ENCODE data around the gene TMEM51.

The TMEM51 gene

DNA sequence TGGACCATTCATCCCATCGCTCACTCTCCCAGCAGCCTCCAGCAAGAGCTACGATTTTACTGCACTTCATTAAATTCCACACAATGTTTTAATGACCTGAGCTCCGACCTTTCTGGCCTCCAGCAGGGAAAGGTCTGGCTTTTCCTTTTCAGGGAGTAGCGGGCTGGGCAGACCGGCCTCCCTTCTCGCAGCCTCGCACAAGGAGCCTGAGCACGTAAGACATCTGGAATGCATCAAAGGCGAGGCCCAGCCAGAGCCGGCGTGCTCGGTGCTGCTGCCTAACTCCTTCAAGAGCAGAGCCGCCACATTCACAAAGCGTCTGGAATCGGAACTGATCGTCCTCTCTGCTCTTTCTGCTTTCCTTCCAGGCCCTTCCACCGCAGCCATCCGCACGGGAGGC, 61.0 kb downstream of the TMEM51 start:
- Histone ChIP-seq H4K5ac (ENCODE audit: low read length) (no peak overlapping the region), H2BK5ac (ENCODE audit: low read length) (no peak overlapping the region), H3K4me3 (ENCODE audit: low read length) (no peak overlapping the region), H2BK120ac (ENCODE audit: low read depth, low read length) (no peak overlapping the region), H3K4me2 (ENCODE audit: low read length) (no peak overlapping the region), H3K9ac (ENCODE audit: low read length) (no peak overlapping the region), H3K79me2 (ENCODE audit: control insufficient read depth, insufficient read depth, low read length) (no peaks in the 10 kb centered on the region), H3K18ac (ENCODE audit: low read length) (no peak overlapping the region), H3K4me1 (ENCODE audit: control insufficient read depth, low read depth, low read length) (no peaks in the 10 kb centered on the region), H3K23ac (ENCODE audit: low read length) (no peak overlapping the region), H2AK5ac (ENCODE audit: low read length) (no peak overlapping the region), H3K36me3 (ENCODE audit: control insufficient read depth, insufficient read depth, low read length) (no peaks in the 10 kb centered on the region), H3K27ac (ENCODE audit: low read depth, low read length) (peak overlapping the region; percentile 25), H3K56ac (ENCODE audit: low read length) (no peak overlapping the region), H4K8ac (ENCODE audit: low read depth, low read length) (no peak overlapping the region), H2BK15ac (replicated peaks; ENCODE audit: low read depth) (no peak overlapping the region), H3K4ac (ENCODE audit: low read depth, low read length) (no peak overlapping the region), H3K79me1 (ENCODE audit: low read length) (no peaks in the 10 kb centered on the region), H3K27me3 (ENCODE audit: insufficient read depth, low read length, poor library complexity) (no peaks in the 10 kb centered on the region)
- no CpG with 5 or more reads among the region's 19 CpGs for WGBS (ENCODE audit: extremely low coverage, insufficient coverage, low lambda C conversion rate)
- no peak for DNase-seq

- no peak for DNase-seq
- H3K23ac ChIP-seq (ENCODE audit: low read length), result no peak overlapping the region
- no peak overlapping the region for H2BK120ac ChIP-seq (ENCODE audit: low read depth, low read length)
- H3K27me3 ChIP-seq (ENCODE audit: insufficient read depth, low read length, poor library complexity), result no peaks in the 10 kb centered on the region
- H3K27ac ChIP-seq (ENCODE audit: low read depth, low read length), result peak overlapping the region; percentile 25
- H3K79me1 ChIP-seq (ENCODE audit: low read length), result no peaks in the 10 kb centered on the region
- no CpG with 5 or more reads among the region's 23 CpGs for WGBS (ENCODE audit: extremely low coverage, insufficient coverage, low lambda C conversion rate)
- H3K4me2 ChIP-seq (ENCODE audit: low read length), result no peak overlapping the region
- no peak overlapping the region for H2BK5ac ChIP-seq (ENCODE audit: low read length)
- H2AK5ac ChIP-seq (ENCODE audit: low read length), result no peak overlapping the region
- no peak overlapping the region for H4K5ac ChIP-seq (ENCODE audit: low read length)
- no peaks in the 10 kb centered on the region for H3K79me2 ChIP-seq (ENCODE audit: control insufficient read depth, insufficient read depth, low read length)
- H3K36me3 ChIP-seq (ENCODE audit: control insufficient read depth, insufficient read depth, low read length), result no peaks in the 10 kb centered on the region
- no peak overlapping the region for H3K4me3 ChIP-seq (ENCODE audit: low read length)
- H3K56ac ChIP-seq (ENCODE audit: low read length), result no peak overlapping the region
- no peak overlapping the region for H2BK15ac ChIP-seq (replicated peaks; ENCODE audit: low read depth)
- no peaks in the 10 kb centered on the region for H3K4me1 ChIP-seq (ENCODE audit: control insufficient read depth, low read depth, low read length)
- no peak overlapping the region for H3K4ac ChIP-seq (ENCODE audit: low read depth, low read length)
- H4K8ac ChIP-seq (ENCODE audit: low read depth, low read length), result no peak overlapping the region
- no peak overlapping the region for H3K9ac ChIP-seq (ENCODE audit: low read length)
- H3K18ac ChIP-seq (ENCODE audit: low read length), result no peak overlapping the region
Measured at GRCh38 chr1:15215116-15215515, 61.6 kb downstream of the TMEM51 start.

DNA sequence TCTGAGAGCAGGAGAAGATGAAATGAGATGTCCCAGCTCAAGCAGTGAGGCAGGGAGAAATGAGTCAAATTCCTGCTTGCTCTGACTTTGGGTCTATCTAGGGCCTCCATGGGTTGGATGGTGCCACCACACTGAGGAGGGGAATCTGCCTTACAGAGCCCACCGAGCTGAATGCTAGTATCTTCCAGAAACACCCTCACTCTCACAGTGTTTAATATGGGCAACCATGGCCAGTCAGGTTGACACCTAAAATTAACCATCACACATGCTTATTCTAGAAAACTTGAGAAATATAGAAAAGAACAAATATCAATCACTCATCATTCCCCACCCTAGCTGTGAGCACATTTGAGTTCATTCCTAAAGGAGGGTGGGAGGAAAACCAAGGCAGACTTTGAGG, 64.1 kb downstream of the TMEM51 start:
- Histone ChIP-seq H3K79me2 (ENCODE audit: control insufficient read depth, insufficient read depth, low read length) (no peaks in the 10 kb centered on the region), H3K56ac (ENCODE audit: low read length) (no peak overlapping the region), H4K5ac (ENCODE audit: low read length) (no peak overlapping the region), H3K4ac (ENCODE audit: low read depth, low read length) (no peak overlapping the region), H3K18ac (ENCODE audit: low read length) (no peak overlapping the region), H3K79me1 (ENCODE audit: low read length) (no peaks in the 10 kb centered on the region), H2BK15ac (replicated peaks; ENCODE audit: low read depth) (no peak overlapping the region), H3K27me3 (ENCODE audit: insufficient read depth, low read length, poor library complexity) (no peaks in the 10 kb centered on the region), H3K23ac (ENCODE audit: low read length) (no peak overlapping the region), H3K4me2 (ENCODE audit: low read length) (no peak overlapping the region), H2BK120ac (ENCODE audit: low read depth, low read length) (no peak overlapping the region), H3K27ac (ENCODE audit: low read depth, low read length) (no peak overlapping the region), H3K4me3 (ENCODE audit: low read length) (no peak overlapping the region), H3K4me1 (ENCODE audit: control insufficient read depth, low read depth, low read length) (no peaks in the 10 kb centered on the region), H3K9ac (ENCODE audit: low read length) (no peak overlapping the region), H4K8ac (ENCODE audit: low read depth, low read length) (no peak overlapping the region), H2AK5ac (ENCODE audit: low read length) (no peak overlapping the region), H3K36me3 (ENCODE audit: control insufficient read depth, insufficient read depth, low read length) (no peaks in the 10 kb centered on the region), H2BK5ac (ENCODE audit: low read length) (no peak overlapping the region)
- no CpG with 5 or more reads among the region's 1 CpG for WGBS (ENCODE audit: extremely low coverage, insufficient coverage, low lambda C conversion rate)
- DNase-seq, result no peak

GRCh38 chr1:15218287-15219279, 65.0 kb downstream of the TMEM51 start:
- Histone ChIP-seq H2BK15ac (replicated peaks; ENCODE audit: low read depth) (no peak overlapping the region), H3K23ac (ENCODE audit: low read length) (no peak overlapping the region), H4K5ac (ENCODE audit: low read length) (no peak overlapping the region), H3K56ac (ENCODE audit: low read length) (no peak overlapping the region), H2BK120ac (ENCODE audit: low read depth, low read length) (no peak overlapping the region), H3K36me3 (ENCODE audit: control insufficient read depth, insufficient read depth, low read length) (no peaks in the 10 kb centered on the region), H3K79me1 (ENCODE audit: low read length) (no peaks in the 10 kb centered on the region), H3K79me2 (ENCODE audit: control insufficient read depth, insufficient read depth, low read length) (no peaks in the 10 kb centered on the region), H2AK5ac (ENCODE audit: low read length) (no peak overlapping the region), H2BK5ac (ENCODE audit: low read length) (no peak overlapping the region), H3K9ac (ENCODE audit: low read length) (no peak overlapping the region), H3K4ac (ENCODE audit: low read depth, low read length) (no peak overlapping the region), H3K18ac (ENCODE audit: low read length) (no peak overlapping the region), H3K4me3 (ENCODE audit: low read length) (no peak overlapping the region), H3K4me2 (ENCODE audit: low read length) (no peak overlapping the region), H3K27me3 (ENCODE audit: insufficient read depth, low read length, poor library complexity) (no peaks in the 10 kb centered on the region), H3K4me1 (ENCODE audit: control insufficient read depth, low read depth, low read length) (no peaks in the 10 kb centered on the region), H4K8ac (ENCODE audit: low read depth, low read length) (no peak overlapping the region), H3K27ac (ENCODE audit: low read depth, low read length) (no peak overlapping the region)
- peak; percentile 41 for DNase-seq
- no CpG with 5 or more reads among the region's 6 CpGs for WGBS (ENCODE audit: extremely low coverage, insufficient coverage, low lambda C conversion rate)

GRCh38 chr1:15219280-15220023, 65.9 kb downstream of the TMEM51 start:
- no peaks in the 10 kb centered on the region for H3K4me1 ChIP-seq (ENCODE audit: control insufficient read depth, low read depth, low read length)
- no CpG with 5 or more reads among the region's 22 CpGs for WGBS (ENCODE audit: extremely low coverage, insufficient coverage, low lambda C conversion rate)
- H3K18ac ChIP-seq (ENCODE audit: low read length), result no peak overlapping the region
- no peaks in the 10 kb centered on the region for H3K79me2 ChIP-seq (ENCODE audit: control insufficient read depth, insufficient read depth, low read length)
- no peaks in the 10 kb centered on the region for H3K27me3 ChIP-seq (ENCODE audit: insufficient read depth, low read length, poor library complexity)
- H3K4me3 ChIP-seq (ENCODE audit: low read length), result no peak overlapping the region
- H3K9ac ChIP-seq (ENCODE audit: low read length), result no peak overlapping the region
- H4K5ac ChIP-seq (ENCODE audit: low read length), result no peak overlapping the region
- H2AK5ac ChIP-seq (ENCODE audit: low read length), result no peak overlapping the region
- H2BK5ac ChIP-seq (ENCODE audit: low read length), result no peak overlapping the region
- H3K27ac ChIP-seq (ENCODE audit: low read depth, low read length), result no peak overlapping the region
- no peak overlapping the region for H3K4ac ChIP-seq (ENCODE audit: low read depth, low read length)
- H3K4me2 ChIP-seq (ENCODE audit: low read length), result no peak overlapping the region
- no peaks in the 10 kb centered on the region for H3K79me1 ChIP-seq (ENCODE audit: low read length)
- H3K36me3 ChIP-seq (ENCODE audit: control insufficient read depth, insufficient read depth, low read length), result no peaks in the 10 kb centered on the region
- no peak overlapping the region for H3K23ac ChIP-seq (ENCODE audit: low read length)
- no peak overlapping the region for H2BK120ac ChIP-seq (ENCODE audit: low read depth, low read length)
- no peak for DNase-seq
- H4K8ac ChIP-seq (ENCODE audit: low read depth, low read length), result no peak overlapping the region
- no peak overlapping the region for H2BK15ac ChIP-seq (replicated peaks; ENCODE audit: low read depth)
- no peak overlapping the region for H3K56ac ChIP-seq (ENCODE audit: low read length)

All from mesendoderm (in vitro differentiated cells).